DMS79 treated with DMSO at 0.1 percent for 48 hours (cell line): ENCODE data around the gene SFMBT2.

ENCODE experiments used
- DNase-seq: peaks from one replicate; lab custom pipeline; 2025; lab: John Stamatoyannopoulos, UW

Gene SFMBT2

DNA sequence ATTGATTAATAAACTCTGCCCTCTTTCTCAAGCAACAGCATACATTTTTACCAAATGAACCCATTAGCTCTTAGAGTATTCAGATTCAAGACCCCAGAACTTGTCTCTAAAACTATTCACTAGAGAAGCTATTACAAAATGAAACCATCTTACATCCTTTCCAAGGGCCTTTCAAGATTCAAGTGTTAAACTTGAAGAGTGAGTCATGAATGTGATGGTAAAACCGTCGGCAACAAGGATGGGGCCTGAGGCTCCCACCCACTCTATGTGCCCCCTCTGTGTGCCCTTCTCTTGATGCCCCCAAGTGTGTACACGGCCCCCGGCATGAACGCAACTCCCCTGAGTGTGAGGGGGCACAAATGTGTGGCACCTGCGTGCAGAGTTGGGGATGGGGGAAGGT is 46.4 kb downstream of the SFMBT2 start:
- no peak for DNase-seq

DNA sequence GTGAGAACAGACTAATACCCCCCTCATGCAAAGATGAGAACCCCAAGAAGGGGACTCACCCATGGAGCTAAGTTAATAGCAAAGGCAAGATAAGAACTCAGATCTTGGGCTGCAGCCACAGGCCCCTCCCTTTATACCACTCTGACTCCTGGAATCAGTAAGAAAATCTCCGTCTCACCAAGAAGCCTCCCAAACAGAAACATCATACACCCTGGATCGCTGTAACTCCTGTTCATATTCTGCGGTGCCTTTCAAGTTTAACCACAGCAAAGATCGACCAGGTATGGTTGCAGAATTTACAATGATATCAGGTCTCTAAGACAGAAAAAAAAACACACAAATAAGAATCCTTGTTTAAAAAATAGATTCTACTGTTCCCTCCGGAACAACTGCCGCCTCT is 47.1 kb downstream of the SFMBT2 start:
- DNase-seq = no peak

DNA sequence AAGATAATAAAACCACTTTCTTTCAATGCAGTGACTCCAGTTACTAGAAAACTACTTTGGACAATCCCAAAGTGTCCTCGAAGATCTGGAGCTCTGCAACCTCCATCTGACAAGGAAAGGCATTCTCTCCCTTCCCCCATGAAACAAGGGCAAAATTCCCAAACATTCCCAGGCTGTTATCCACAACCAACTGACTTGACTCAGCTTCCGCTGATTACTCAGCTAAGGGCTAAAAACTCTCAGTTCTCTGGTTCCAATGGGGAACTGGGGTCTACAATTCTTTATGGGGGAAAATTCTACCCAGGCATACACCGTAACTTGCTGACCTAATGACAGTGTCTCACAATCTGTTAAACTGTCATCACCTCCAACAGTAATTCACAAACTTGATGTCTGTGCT is 48.4 kb downstream of the SFMBT2 start:
- DNase-seq = no peak

DNA sequence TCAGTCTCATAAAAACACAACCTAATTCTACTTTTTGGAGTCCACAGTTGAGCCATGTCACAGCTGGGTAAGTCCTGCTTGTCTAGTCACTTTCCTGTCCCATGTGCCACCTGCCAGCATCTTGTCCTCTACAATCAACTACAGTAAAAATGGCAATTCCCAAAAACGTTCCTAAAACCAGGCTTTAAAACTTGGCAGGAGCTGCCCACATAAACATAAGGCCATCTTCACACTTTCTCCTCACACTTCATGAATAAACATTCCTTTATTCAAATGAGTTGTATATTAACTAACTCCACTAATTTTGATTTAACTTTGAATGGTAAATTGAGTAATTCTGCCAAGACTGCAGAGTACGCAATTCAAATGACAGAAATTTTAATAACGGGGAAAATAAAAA is 49.5 kb downstream of the SFMBT2 start:
- DNase-seq = no peak

DNA sequence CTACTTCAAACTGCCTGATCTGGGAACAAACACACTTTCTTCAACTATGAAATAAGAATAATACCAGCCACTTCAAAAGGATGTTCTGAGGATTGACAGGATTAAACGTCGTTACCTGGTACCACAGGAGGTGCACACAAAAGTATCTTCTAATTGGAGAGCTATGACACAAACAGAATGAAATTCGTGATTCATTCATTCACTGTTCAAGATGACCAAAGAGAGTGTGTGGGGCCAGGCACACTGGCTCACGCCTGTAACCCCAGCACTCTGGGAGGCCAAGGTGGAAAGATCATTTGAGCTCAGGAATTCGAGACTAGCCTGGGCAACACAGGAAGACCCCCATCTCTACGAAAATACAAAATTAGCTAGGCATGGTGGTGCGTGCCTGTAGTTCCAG is 50.9 kb downstream of the SFMBT2 start:
- DNase-seq = no peak

DNA sequence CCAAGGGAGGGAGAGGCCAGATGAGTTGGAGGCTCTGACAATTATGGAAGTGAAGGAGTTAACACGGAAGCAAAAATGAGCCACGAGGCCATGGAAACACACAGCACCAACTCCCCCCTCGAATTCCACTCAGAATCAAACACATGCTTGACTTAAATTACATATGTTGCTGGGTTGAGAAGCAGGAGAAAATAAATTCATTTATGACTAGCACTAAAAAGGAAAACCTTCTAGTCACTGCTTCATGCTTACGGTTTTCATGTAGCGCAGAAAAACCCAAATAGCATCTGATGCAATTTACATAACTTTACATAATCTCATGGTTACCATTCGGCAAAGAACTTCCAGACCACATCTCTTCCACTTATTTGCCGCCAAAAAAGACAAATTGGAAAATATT is 51.5 kb downstream of the SFMBT2 start:
- no peak for DNase-seq

DNA sequence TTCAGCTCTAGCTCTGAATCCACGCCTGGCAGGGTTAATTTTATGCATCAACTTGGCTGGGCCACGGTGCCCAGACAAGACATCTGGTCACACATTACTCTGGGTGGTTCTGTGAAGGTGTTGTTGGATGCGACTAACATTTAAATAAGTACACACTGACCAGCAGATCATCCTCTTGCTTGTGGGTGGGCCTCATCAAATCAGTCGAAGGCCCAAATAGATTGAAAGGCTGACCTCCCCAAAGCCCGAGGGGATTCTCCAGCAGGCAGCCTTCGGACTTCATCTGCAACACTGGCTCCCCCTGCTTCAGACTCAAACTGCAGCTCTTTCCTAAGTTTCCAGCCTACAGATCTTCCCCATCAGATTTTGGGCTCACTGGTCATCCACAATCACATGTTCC is 53.6 kb downstream of the SFMBT2 start:
- no peak for DNase-seq

DNA sequence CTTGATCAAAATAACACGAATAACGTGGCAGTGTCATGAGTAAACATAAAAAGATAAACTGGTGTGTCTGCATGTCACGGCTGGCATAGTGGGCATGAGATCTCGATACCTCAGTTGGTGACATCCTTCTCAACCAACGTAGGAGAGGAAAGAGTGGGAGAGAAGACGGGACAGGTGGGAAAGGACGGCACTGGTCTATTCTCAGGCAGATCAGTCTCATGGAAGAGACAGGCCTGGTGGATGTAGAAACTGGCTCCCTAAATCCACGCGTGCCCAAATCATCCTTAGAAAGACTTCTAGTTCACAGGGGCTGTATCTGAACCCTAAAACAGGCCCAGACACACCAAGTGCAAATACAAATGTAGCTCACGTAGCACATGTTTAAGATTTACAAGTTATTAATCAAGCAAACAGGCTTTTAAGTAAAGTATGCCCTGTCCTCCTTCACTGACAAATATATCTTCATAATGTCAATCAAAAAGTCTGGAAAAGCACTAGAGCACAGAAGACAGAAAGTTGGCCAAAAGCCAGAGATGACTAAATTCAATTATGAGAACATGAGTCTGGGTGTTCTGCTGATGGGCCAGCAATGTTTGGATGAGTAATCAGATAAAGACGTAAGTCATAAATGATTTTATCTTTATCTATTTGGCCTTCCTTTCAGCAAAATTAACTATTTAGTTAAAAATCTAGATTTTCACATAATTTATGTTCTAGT is 56.3 kb downstream of the SFMBT2 start:
- DNase-seq = no peak

DNA sequence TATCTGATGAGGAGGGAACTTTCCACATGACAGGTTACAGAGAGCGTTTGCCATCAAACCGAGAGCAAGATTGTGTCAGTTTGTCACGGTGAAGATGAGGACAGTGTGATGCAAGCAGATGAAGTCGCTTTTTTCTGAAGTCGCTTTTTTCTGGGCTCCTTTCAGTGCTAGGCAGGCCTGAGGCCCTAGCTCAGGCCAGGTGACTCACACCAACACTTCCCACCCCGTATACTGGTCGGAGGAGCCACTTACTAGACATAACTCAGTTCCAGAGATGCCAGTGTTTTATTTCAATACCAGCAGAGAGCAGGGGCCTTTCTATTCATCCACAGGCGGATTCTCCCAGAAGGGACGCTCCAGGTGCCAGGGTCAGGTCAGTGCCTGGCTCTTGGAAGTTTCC is 58.9 kb downstream of the SFMBT2 start:
- no peak for DNase-seq

DNA sequence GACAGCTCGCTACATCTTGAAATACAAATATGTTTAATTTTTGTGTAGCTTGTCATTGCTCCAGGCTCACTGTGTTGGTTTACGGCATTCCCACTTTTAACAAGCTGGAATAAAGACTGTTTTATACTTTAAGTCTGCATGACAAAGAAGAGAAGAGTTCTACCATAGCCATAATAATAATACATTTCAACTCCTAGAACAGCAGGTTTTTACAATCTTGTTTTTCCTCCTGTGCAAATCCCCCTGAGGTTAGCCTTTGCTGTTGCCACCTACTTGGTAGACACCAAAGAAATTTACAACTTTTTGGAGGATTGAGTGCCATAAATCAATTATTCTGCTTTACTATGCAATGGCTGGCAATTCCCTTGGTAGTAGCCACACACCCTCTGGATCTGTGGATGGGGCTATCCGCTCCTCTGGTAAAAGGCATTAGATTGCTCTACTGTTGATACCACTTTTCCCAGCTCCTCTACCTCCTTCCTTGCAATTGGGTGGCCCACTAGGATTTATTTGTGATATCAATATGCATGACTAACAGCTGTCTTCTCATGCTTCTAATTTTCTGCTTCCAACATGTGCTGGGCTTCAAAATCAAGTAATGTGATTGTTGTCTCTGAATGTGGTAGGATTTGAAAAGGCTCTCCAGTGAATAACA is 60.2 kb downstream of the SFMBT2 start:
- DNase-seq = no peak

DNA sequence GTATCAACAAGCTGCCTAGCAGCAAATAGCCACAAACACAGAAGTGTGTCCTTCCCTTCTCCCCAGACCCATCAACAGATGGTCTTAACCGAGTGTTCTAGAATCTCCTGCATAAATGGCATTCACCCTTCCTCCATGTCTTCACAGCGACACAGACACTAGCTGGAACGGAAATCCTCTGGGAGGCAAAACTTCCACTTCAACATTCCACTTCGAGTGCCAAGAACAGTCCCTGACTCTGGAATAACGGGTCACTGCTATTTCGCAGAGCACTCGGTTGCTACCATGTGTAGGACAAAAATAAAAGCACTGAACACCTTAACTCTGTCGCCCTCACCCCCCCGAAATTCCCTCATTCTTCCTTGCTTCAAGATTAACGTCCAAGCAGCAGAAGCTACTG is 65.1 kb downstream of the SFMBT2 start:
- DNase-seq = no peak

DNA sequence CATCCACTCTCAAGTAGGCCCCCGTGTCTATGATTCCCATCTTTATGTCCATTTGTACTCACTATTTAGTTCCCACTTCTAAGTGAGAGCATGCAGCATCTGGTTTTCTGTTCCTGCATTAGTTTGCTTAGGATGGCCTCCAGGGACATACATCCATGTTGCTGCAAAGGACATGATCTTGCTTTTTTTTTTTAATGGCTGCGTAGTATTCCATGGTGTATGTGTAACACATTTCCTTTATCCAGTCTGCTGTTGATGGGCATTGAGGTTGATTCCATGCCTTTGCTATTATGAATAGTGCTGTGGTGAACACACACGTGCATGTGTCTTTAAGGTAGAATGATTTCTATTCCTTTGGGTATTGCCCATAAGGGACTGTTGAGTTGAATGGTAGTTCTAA is 67.8 kb downstream of the SFMBT2 start:
- no peak for DNase-seq

DNA sequence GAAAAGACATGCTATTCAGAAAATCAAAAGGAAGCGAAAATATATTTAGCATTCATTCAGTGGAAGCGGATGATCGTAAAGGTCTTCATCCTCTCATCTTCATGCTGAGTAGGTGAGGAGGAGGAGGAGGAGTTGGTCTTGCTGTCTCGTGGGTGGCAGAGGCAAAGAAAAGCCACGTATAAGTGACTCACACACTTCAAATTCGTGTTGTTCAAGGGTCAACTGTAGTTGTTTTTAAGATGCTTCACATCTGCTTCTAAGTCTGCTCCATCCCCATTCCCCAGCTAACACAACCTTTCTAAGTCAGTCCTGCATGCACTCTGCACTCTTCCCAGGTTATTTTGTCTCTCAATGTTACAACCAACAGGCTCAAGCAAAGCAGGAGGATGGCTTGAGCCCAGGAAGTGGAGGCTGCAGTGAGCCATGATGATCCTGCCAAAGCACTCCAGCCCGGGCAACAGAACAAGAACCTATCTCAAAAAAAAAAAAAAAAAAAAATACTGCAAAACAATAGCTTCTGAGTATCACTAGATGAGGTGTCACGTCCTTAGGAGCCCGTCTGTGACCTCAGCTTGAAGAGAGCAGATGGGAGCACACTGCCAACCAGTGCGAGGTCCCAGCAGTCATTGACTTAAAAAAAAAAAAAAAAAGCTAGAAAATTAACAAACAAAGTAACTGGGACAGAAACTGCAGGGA is 70.5 kb downstream of the SFMBT2 start:
- no peak for DNase-seq

DNA sequence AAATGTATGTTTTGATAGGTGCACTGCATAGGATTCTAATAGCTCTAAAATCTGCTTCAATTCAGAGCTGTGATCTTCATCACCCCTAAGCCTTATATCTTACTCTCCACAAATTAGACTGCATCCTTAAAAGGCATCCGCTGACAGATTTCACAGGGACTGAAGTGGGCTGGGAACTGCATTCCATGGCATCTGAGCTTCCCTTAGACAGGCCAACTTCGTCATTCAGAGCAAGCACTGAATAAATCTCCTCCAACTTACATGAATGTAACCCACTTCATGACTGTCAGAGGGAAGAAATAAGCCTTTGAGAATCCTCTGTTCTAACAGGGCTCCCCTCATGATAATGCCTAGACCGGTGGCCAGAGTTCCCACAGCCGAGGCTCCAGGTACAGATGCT is 71.3 kb downstream of the SFMBT2 start:
- DNase-seq = no peak

DNA sequence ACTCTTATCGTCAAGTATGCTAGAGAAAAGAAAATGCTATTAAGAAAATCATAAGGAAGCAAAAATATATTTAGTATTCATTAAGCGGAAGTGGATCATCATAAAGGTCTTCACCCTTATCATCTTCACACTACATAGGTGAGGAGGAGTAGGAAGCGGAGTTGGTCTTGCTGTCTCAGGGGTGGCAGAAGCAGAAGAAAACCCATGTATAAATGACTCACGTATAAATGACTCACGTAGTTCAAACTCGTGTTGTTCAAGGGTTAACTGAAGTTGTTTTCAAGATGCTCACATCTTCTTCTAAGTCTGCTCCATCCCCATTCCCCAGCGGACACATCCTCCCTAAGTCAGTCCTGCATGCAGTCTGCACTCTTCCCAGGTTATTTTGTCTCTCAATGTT is 72.4 kb downstream of the SFMBT2 start:
- no peak for DNase-seq

DNA sequence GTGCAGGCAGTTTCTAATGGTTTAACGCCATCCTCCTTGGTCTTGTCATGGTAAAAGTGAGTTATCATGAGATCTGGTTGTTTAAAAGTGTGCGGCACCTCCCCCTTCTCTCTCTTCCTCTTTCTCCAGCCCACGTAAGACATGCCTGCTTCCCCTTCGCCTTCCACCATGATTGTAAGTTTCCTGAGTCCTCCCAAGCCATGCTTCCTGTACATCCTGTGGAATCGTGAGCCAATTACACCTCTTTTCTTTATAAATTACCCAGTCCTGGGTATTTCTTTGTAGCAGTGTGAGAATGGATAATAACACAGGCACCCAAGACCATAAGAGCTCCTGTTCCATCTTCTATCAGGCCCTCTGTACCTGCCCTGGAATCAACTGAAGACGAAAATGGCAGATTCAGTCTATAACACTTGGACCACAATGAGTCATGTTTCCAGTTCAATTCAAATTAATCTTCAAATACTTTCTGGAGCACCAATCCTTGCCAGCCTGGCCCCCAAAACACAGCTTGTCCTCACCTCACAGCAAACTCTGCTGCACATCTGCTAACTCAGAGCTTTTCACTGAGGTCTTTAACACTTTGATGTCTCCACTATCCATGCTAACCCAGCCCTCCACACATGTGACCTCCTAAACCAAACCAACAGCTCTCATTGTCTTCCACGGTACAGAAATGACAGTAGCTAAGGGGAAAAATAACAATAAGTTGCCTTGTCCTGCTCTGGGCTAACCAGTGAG is 73.2 kb downstream of the SFMBT2 start:
- DNase-seq = no peak

DNA sequence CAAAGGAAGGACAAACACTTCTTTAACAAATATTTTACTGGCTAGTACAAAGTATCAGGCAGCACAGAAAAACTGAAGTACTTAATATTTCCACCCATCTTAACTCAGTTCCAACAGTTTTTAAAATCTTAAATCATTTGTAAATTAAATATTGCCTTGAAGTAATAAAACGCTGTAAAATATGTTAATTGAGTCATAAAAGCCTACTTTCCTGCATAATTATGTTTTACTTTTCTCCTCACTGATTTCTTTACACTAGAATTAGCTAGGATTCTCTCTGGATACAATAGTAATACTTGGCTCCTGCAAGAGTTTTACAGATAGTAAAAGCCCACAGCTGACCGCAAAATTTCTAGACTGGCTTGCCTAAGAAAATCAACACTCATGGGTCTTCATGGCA is 74.9 kb downstream of the SFMBT2 start:
- no peak for DNase-seq

DNA sequence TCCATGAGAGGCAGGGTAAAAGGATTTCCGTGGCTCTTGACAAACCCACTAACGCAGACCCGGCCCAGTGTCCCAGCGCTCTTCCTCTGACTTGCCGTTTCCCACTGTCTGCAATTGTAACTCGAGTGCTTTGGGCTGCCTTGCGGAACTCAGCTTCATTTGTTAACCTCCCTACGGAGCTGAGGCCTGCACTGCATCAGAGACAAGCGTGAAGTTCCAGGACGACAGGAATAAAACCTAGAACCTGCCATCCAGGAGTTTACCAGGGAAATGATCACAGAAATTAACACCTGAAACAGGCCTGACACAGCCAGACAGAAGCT is 76.2 kb downstream of the SFMBT2 start:
- no peak for DNase-seq

DNA sequence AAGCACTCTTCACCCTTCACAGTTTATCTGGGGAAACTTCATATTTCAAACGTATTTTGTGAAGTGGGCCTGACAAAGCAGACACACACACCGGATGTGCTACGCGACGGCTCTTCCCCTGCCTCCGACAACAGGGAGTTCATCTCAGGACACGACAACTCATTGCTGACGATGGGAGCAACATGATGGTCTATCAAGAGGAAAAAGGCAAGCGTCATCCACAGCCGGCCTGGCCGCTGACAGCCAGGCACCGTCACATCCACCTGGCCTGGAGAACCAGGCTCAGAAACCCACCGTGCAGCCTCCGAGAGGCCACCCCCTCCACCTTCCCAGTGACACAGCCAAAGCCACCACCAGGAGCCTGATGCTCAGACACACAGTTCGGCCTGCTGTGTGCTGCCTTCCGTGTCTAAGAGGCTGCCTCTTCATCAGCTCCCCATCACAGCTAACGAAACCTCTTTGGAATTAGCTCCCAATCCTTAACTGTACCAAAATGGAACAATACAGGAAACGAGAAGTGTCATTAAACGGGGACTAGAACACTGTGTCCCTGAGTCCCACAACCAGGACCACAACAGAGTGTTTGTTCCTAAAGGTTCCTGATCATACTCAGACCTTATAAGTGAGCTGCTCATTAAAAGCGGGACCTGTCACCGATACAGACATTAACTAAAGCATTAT is 76.7 kb downstream of the SFMBT2 start:
- no peak for DNase-seq

DNA sequence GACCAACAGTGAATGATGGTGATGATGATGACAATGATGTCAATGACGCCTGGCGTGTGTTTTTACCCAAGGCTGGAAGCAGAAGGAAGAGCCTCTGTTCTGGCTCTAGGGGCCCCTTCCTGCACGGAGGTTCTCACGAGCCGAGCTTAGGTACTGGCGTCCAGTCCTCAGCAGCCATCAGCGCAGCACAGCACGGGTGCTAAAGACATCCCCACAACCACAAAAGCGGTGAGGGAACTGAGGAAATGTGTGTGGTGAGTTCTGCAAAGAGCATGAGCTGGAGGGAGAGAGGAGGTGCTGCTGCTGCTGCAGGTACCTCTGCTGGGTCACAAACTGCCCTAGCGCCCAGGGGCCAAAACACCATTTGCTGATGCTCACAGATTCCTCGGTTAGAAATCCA is 81.6 kb downstream of the SFMBT2 start:
- no peak for DNase-seq

DNA sequence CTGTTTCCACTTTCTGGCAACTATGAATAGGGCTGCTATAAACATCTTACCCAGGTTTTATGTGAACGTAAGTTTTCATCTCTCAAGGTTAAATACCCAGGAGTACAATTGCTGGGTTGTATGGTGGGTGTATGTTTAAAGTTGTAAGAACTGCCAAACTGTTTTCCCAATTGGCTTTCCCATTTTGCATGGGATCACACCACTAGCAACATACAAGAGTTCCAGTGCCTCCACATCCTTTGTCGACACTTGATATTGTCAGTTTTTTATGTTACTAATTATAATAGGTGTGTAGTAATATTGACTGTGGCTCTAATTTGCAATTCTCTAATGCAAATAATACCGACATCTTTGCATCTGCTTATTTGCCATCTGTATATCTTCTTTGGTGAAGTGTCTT is 82.9 kb downstream of the SFMBT2 start:
- no peak for DNase-seq

DNA sequence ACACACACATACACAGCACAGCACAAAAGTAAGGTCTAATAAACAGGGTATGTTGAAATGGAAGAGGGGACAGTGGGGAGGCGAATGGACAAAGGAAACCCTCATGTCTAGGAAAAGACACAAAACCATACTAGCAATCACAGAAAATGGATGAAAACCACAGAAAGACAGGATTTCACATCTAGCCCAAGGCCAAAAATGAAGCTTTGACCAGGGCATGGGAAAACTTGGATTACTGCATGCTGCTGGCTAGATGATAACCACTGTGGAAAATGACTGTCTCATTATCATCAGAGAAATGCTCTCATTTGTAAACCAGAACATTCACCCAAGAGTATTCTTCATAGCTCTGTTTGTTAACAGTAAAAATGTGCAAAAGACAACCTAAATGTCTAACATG is 88.2 kb downstream of the SFMBT2 start:
- DNase-seq = no peak
